Measurements from ENCODE around the gene SERPINB1. TPM values are rescaled to one million over a fixed set of nuclear protein-coding genes. Genes with fewer than 3 reads are reported as not detected.

Gene SERPINB1
- total RNA-seq, 6 experiments from 2014 or later: 21.1 to 39.2 (median 29.3) TPM

DNA sequence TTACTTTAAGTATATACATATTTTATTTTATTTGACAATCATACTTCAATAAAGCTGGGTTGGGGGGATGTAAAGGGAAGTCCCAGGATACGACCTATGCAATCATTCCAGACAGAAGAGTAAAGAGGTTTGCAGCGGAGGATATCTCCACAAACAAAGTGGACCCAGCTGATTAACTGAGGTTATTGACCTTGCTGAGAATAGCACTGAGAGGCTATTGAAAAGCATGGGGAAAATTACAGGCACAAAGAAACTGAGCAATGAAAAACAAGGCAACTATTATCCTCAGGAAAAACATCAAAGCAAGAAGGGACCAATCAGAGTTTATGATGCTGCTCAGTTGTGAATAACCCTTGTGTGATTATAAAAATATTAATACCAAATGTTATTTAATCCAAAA, 32.6 kb downstream of the SERPINB1 start:
- TF ChIP-seq CTCF (IDR thresholded peaks at IDR 0.05): no peak
- Mint-ChIP-seq H3K4me1 (ENCODE audit: low read depth) (peaks cover 5% of the 10 kb centered on the region; the same call in 1 of the 2 replicates), H3K27me3 (ENCODE audit: insufficient read depth) (peaks cover 4% of the 10 kb centered on the region; the same call in 1 of the 2 replicates), H3K9me3 (no peaks in the 10 kb centered on the region), H3K4me3 (no peak overlapping the region), H3K27ac (no peak overlapping the region), H3K36me3 (ENCODE audit: low read depth) (no peaks in the 10 kb centered on the region)
- DNase-seq: no peak

GRCh38 chr6:2807342-2808090, 34.1 kb downstream of the SERPINB1 start:
- TF ChIP-seq CTCF (IDR thresholded peaks at IDR 0.05): no peak
- Mint-ChIP-seq H3K27me3 (ENCODE audit: insufficient read depth) (peaks cover 12% of the 10 kb centered on the region), H3K27ac (no peak overlapping the region), H3K4me3 (no peak overlapping the region), H3K9me3 (no peaks in the 10 kb centered on the region), H3K4me1 (ENCODE audit: low read depth) (peaks cover 5% of the 10 kb centered on the region; the same call in 1 of the 2 replicates), H3K36me3 (ENCODE audit: low read depth) (no peaks in the 10 kb centered on the region)
- no peak for DNase-seq

GRCh38 chr6:2806644-2807043, 35.0 kb downstream of the SERPINB1 start:
- Mint-ChIP-seq H3K4me3 (no peak overlapping the region), H3K36me3 (ENCODE audit: low read depth) (no peaks in the 10 kb centered on the region), H3K27ac (no peak overlapping the region), H3K9me3 (no peaks in the 10 kb centered on the region), H3K4me1 (ENCODE audit: low read depth) (peaks cover 5% of the 10 kb centered on the region; the same call in 1 of the 2 replicates), H3K27me3 (ENCODE audit: insufficient read depth) (peaks cover 12% of the 10 kb centered on the region)
- DNase-seq: no peak
- TF ChIP-seq CTCF (IDR thresholded peaks at IDR 0.05): no peak

- no peak for TF ChIP-seq CTCF (IDR thresholded peaks at IDR 0.05)
- DNase-seq: no peak
- H3K4me3 Mint-ChIP-seq: no peak overlapping the region
- H3K9me3 Mint-ChIP-seq: no peaks in the 10 kb centered on the region
- peaks cover 13% of the 10 kb centered on the region for H3K27me3 Mint-ChIP-seq (ENCODE audit: insufficient read depth)
- H3K27ac Mint-ChIP-seq: no peak overlapping the region
- peaks cover 10% of the 10 kb centered on the region for H3K4me1 Mint-ChIP-seq (ENCODE audit: low read depth)
- H3K36me3 Mint-ChIP-seq (ENCODE audit: low read depth): no peaks in the 10 kb centered on the region
These were observed 36.6 kb downstream of the SERPINB1 start for GRCh38 chr6:2805031-2805430.

DNA sequence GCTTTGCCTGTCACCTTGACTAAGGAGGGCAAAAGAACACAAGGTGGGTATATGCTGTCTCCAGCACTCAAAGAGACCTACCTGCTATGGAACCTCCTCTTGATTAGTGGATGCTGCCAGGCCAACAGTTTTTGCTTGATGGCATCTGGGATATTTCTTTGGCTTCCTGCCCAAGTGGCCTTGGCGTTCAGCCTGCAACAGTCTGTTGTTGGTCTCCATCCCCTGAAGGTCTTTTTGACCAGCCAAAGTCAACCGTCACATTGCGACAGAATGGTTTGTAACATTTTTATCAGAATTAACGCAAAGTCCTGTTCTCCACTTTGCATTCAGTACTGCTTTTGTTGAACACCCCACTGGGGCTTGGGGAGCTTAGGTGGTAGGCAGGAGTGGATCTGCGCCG, 37.1 kb downstream of the SERPINB1 start:
- Mint-ChIP-seq H3K27me3 (ENCODE audit: insufficient read depth) (peaks cover 13% of the 10 kb centered on the region), H3K4me3 (no peak overlapping the region), H3K9me3 (no peaks in the 10 kb centered on the region), H3K36me3 (ENCODE audit: low read depth) (no peaks in the 10 kb centered on the region), H3K27ac (no peak overlapping the region), H3K4me1 (ENCODE audit: low read depth) (peaks cover 14% of the 10 kb centered on the region)
- TF ChIP-seq CTCF (IDR thresholded peaks at IDR 0.05): no peak
- no peak for DNase-seq

Data from HFFc6 (cell line).